ENCODE results near the gene SYT1.

DNA sequence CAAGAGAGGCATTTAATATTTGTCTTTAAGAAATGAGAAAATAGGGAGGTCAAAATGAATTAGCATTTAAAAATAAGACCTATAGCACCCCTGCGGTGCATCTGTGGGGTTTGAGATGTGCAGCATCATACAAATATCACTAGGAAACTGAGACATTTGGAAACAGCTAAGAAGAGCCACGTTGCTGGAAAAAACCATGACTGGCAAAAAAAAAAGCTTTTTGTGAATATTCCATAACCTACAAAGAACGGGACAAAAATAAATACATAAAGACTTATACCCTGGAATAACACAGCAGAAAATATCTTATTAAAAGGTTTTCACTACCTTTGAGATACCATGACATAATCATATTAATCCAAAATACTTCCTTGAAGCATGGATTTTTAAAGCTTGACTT, 460.0 kb downstream of the SYT1 start:
- TF ChIP-seq GATA3 (IDR thresholded peaks at IDR 0.05; ENCODE audit: low read depth, low read length) (no peak), GATA2 (IDR thresholded peaks at IDR 0.05; ENCODE audit: low read depth, low read length) (no peak)
